Kidney glomerular epithelial cell (primary cell): ENCODE measurements around the gene EVC2.
"Not testable (repeated sequence)": the region's sequence is repeated elsewhere in the genome, so short reads cannot be mapped to it uniquely, and the experiment has no call there.

ENCODE experiments used
- DNase-seq: peaks from one replicate; lab custom pipeline; 2025; lab: John Stamatoyannopoulos, UW

Gene EVC2

GRCh38 chr4:5629542-5629941 is 78.8 kb downstream of the EVC2 start:
- no peak for DNase-seq

GRCh38 chr4:5626913-5627312 is 81.4 kb downstream of the EVC2 start:
- no peak for DNase-seq

GRCh38 chr4:5622596-5622995 is 85.8 kb downstream of the EVC2 start:
- no peak for DNase-seq

GRCh38 chr4:5619913-5620625 is 88.3 kb downstream of the EVC2 start:
- DNase-seq, result no peak

- DNase-seq, result no peak
Measured at GRCh38 chr4:5618051-5618960, 90.1 kb downstream of the EVC2 start.

- no peak for DNase-seq
Measured at GRCh38 chr4:5616331-5616950, 91.9 kb downstream of the EVC2 start.

DNA sequence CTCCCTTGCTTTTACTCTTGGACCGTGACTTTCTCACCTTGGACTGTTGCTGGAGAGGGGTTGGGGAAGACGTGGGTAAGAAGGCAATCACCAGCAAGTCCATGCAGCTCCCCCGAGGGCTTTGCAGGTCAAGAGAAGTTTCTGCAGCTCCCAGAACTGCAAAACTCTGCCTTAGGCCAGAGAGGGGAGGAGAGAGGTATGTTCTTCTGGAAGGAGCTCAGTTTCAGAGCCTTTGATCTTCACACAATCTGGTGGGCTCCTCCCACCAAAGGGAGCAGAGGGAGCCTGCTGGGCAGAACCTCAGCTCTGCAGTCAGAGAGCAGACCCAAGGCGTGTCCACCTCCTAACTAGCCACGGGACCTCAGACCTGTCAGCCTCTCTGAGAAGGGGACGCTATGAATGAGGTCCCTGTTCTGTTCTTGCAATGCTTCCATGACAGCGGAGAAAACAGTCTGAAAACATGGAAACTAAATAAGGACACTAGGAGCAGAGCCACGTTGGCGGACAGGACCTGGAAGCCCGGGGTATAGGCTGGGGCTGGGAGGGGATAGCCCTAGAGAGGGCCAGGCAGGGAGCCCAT is 92.8 kb downstream of the EVC2 start:
- DNase-seq, result no peak

- DNase-seq, result no peak
Measured at GRCh38 chr4:5611750-5612149, 96.6 kb downstream of the EVC2 start.

- DNase-seq, result no peak
Measured at GRCh38 chr4:5609306-5610007, 98.9 kb downstream of the EVC2 start.

DNA sequence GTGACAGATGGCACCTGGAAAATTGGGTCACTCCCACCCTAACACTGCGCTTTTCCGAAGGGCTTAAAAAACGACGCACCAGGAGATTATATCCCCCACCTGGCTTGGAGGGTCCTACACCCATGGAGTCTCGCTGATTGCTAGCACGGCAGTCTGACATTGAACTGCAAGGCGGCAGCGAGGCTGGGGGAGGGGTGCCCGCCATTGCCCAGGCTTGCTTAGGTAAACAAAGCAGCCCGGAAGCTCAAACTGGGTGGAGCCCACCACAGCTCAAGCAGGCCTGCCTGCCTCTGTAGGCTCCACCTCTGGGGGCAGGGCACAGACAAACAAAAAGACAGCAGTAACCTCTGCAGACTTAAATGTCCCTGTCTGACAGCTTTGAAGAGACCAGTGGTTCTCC is 114.5 kb downstream of the EVC2 start:
- DNase-seq, result not testable (repeated sequence)

- no peak for DNase-seq
Measured at GRCh38 chr4:5592272-5592671, 116.1 kb downstream of the EVC2 start.

DNA sequence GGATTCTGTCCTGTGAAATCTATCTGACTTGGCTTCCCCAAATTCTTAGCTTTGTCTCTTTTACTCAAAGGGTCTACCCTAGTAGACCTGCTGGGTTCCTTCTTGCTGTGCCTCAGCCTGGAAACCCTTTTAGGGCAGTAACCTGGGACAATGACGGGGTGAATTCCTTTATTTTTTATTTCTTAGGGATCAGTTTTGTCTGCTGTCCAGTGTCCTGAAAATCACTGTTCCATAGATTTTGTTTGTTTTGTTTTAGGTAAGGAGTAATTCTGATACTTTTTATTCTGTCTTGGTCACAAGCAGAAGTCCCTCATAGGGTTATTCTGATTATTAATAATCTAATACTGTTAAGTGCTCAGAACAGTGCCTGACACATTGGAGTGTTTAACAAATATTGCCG is 118.9 kb downstream of the EVC2 start:
- DNase-seq, result no peak

DNA sequence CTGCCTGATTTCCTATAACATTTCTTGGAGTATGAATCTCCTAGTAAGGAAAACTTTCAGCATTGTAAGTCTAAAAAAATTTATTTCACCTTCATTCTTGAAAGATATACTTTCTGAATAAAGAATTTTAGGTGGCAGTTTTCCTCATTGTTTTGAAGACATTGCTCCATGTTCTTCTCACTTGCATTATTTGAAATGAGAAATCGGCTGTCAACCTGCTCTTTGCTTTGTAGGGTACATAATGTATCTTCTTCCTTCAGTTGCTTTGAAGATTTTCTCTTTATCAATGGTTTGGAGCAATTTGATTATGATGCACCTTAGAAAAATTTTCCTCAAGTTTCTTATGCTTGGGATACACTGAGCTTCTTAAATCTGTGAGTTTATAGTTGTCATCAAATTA is 120.3 kb downstream of the EVC2 start:
- DNase-seq, result no peak

DNA sequence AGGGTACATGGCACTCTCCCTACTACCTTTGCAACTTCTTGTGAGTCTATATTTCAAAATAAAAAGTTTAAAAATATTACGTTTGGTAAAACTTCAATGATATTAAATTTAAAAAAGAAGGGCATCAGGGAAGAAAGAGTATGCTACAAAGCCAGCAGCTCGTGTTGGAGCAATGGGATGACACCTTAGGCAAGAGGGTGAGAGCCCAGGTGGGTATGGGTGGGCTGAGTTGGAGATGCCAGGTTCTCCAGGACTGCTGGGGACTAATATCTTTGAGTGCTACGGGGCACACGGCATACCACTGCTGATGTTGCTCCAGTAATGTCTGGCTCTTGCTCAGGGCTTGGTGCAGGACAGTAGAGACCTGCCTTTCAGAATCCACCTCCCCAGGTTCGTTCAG is 132.4 kb downstream of the EVC2 start:
- DNase-seq, result no peak

DNA sequence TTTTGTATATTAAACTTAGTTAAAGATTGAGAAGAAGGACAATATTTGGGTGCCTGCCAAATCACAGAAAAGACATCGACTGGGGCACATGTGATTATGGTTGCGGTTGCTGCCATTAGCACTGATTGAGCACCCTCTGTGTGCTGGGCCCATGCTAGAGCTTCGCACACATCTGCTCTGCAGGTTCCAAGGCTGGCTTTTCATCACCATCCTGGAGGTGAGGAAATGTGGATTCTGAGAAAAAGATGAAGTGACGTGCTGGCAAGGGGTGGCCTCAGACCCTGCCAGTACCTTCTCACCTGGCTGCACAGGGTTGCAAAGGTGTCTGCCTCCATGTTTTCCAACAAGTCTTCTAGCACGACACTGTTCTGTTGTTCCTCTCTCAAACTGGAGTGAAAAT is 134.0 kb downstream of the EVC2 start:
- DNase-seq, result no peak

DNA sequence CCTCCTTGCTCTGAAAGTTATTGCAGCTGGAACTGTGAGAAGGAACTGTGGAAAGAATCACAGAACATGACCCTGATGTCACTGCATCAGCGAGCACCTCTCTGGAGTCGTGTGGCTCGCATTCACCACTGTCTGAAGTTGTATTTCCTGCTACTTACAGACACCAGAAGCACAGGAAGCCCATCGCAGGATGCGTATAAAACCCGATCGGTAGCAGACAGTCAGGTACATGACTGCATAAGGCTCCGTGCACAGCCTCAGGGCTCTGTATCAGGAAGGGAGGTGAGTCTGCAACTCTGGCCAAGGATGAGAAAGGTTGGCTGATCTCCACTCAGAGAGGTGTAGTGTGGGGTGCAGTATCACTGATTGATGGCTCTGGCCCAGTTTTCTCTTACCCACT is 134.4 kb downstream of the EVC2 start:
- no peak for DNase-seq

- DNase-seq, result no peak
Measured at GRCh38 chr4:5572751-5573150, 135.6 kb downstream of the EVC2 start.

GRCh38 chr4:5572114-5572513 is 136.2 kb downstream of the EVC2 start:
- no peak for DNase-seq

DNA sequence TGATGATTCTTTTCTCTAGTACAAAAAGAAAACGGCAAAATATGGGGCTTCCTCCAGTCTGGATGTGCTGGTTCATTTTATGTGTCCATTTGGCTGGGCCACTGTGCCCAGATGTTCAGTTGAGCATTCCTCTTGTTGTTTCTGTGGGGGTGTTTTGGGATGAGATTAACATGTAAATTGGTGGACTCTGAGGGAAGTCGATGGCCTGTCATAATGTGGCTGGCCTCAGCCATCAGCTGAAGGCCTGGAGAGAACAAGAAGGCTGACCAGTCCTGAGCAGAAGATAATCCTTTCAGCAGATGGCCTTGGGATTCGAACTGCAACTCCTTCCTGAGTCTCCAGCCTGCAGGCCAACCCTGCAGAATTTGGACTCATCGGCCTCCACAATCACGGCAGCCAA is 136.7 kb downstream of the EVC2 start:
- DNase-seq, result no peak

GRCh38 chr4:5569451-5569850 is 138.9 kb downstream of the EVC2 start:
- DNase-seq, result no peak

- no peak for DNase-seq
Measured at GRCh38 chr4:5568931-5569330, 139.4 kb downstream of the EVC2 start.

GRCh38 chr4:5568336-5568735 is 140.0 kb downstream of the EVC2 start:
- no peak for DNase-seq
